Measurements from ENCODE around the gene RAB7B. TPM values are rescaled to one million over a fixed set of nuclear protein-coding genes. Genes with fewer than 3 reads are reported as not detected.
"Not testable (repeated sequence)": the region's sequence is repeated elsewhere in the genome, so short reads cannot be mapped to it uniquely, and the experiment has no call there.

The RAB7B gene
- total RNA-seq, result 1 to 10 TPM in 2 of 9 donors, under 1 TPM in 7; 0.17 to 1.9 (median 0.67) TPM
- 1 to 10 TPM in 2 of 3 donors, under 1 TPM in 1; 0.88 to 3.5 (median 1.0) TPM for polyA plus RNA-seq
- long read RNA-seq, donor 1, result 0 reads
- long read RNA-seq, donor 2, result 0 reads
- long read RNA-seq, donor 3, result 0 reads
- long read RNA-seq, donor 4, partial matches to known transcripts, result 0 of 1 reads
- long read RNA-seq, donor 4, other reads (novel, unspliced or antisense), result 0 of 1 reads
- long read RNA-seq, donor 5, partial matches to known transcripts, result 0 of 1 reads
- long read RNA-seq, donor 5, other reads (novel, unspliced or antisense), result 0 of 1 reads
- long read RNA-seq, donor 6, result 0 reads
- long read RNA-seq, donor 7, result 0 reads
- long read RNA-seq, donor 8, result 0 reads
- long read RNA-seq, donor 9, result 0 reads
- long read RNA-seq, donor 10, result 0 reads

- intact Hi-C loops (cut with DNase I), result no loop called here
Measured at GRCh38 chr1:206002871-206003801, at the start of gene RAB7B. RAB7B (minus strand) TSS chr1:206003395; CDS start chr1:205994135, 9,260 bp downstream.

DNA sequence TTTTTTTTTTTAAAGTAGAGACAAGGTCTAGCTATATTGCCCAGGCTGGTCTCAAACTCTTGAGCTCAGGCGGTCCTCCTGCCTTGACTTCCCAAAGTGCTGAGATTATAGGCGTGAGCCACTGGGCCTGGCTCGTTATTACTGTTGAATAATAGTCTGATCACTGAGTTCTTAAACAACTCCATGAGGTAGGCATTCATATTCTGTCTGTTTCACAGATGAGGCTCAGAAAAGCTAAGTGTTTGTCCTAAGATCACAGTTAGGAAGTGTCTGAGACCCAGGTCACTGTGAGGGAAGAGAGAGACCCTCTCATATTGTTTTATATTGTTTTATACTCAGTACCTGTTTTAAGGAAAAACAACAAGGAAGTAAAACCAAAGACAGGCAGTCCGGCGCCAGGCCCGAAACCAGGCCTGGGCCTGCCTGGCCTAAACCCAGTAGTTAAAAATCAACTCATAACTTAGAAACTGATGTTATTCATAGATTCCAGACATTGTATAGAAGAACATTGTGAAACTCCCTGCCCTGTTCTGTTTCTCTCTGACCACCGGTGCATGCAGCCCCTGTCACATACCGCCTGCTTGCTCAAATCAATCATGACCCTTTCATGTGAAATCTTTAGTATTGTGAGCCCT lies 49.2 kb upstream of the RAB7B start:
- WGBS, 4 donors, result 91 to 97% (median 94%) methylated on average over 3 to 6 of the region's 8 CpGs
- H3K27ac ChIP-seq; H3K4me3 ChIP-seq; intact Hi-C loops (cut with DNase I); H3K4me1 ChIP-seq (replicated peaks in 1 of 2); H3K27me3 ChIP-seq; H3K9me3 ChIP-seq (replicated peaks in 1 of 3); H3K36me3 ChIP-seq (replicated peaks in 1 of 2); DNase-seq: not testable (repeated sequence)

More at GRCh38 chr1:206002871-206003801, at the start of gene RAB7B:
- 53 to 63% (median 59%) methylated on average over 7 to 12 of the region's 12 CpGs for WGBS, 4 donors
- Histone ChIP-seq H3K27me3 (no peaks in the 10 kb centered on the region), H3K36me3 (replicated peaks in 1 of 2) (no peaks in the 10 kb centered on the region), H3K4me1 (replicated peaks in 1 of 2) (peaks cover 0 to 14% of the 10 kb centered on the region in 2 donors), H3K4me3 (peak within 1 kb of the TSS in 1 of 4 donors; percentile 23), H3K9me3 (replicated peaks in 1 of 3) (no peaks in the 10 kb centered on the region), H3K27ac (peak within 1 kb of the TSS in 2 of 5 donors; percentile 42 to 49)
- DNase-seq, result peak; percentile 42 to 73 (median 62)
- TF ChIP-seq CTCF (IDR thresholded peaks at IDR 0.05) (no peak), POLR2A (IDR thresholded peaks at IDR 0.05) (no peak)

GRCh38 chr1:206050655-206051235 lies 47.5 kb upstream of the RAB7B start:
- WGBS, 4 donors, result 72 to 82% (median 76%) methylated on average over 6 of the region's 6 CpGs
- DNase-seq, result peak in 3 of 7 donors; percentile 22 to 56 (median 22)
- intact Hi-C loops (cut with DNase I), result no loop called here

More at GRCh38 chr1:206050655-206051235, 47.5 kb upstream of the RAB7B start:
- Histone ChIP-seq H3K27me3 (peaks cover 4% of the 10 kb centered on the region), H3K9me3 (replicated peaks in 1 of 3) (no peaks in the 10 kb centered on the region), H3K4me1 (replicated peaks in 1 of 2) (no peaks in the 10 kb centered on the region), H3K36me3 (replicated peaks in 1 of 2) (no peaks in the 10 kb centered on the region), H3K27ac (no peak overlapping the region), H3K4me3 (no peak overlapping the region)
- TF ChIP-seq CTCF (IDR thresholded peaks at IDR 0.05) (no peak), POLR2A (IDR thresholded peaks at IDR 0.05) (no peak)
